Brain microvascular endothelial cell (primary cell): ENCODE results near the gene ERC2.

Experiments
- DNase-seq: peaks from one replicate; pipeline ENCODE4 v3.0.0-alpha.2; 2020
- H3K27ac ChIP-seq: fragments of 250-450 bp; sonication (Bioruptor Pico); 2 replicates; pipeline ENCODE4 v1.5.1; 2020; ENCODE audit warnings: mild to moderate bottlenecking, moderate library complexity
- H3K27me3 ChIP-seq: fragments of 250-450 bp; sonication (Bioruptor Pico); replicated peaks from 2 replicates; pipeline ENCODE4 v1.5.1; 2020; ENCODE audit warnings: mild to moderate bottlenecking
- H3K36me3 ChIP-seq: fragments of 250-450 bp; sonication (Bioruptor Pico); replicated peaks from 2 replicates; pipeline ENCODE4 v1.5.1; 2020; ENCODE audit warnings: mild to moderate bottlenecking
- H3K4me3 ChIP-seq: 2 replicates; pipeline ENCODE4 v1.5.1; 2011; ENCODE audit warnings: low read depth, mild to moderate bottlenecking, control low read depth, low read length, moderate library complexity
- CTCF ChIP-seq: IDR thresholded peaks from 2 replicates; pipeline ENCODE4 v1.5.1; 2011; ENCODE audit warnings: low read depth, mild to moderate bottlenecking, moderate library complexity, low read length, control low read depth, inconsistent platforms; ENCODE audit errors: missing control alignments
- in situ Hi-C: cut with HindIII; loops from 2 replicates; pipeline ENCODE4 v1.10.0; 2017; ENCODE audit warnings: low sequenced_read_pairs, low pct_ligation_motif_present

Gene ERC2

GRCh38 chr3:55782807-55783206 is 685.5 kb downstream of the ERC2 start:
- no peak overlapping the region for H3K27ac ChIP-seq
- in situ Hi-C loops, result no loop called here
- no peak for DNase-seq
- H3K4me3 ChIP-seq, result no peak overlapping the region
- no peak for TF ChIP-seq CTCF
- no peaks in the 10 kb centered on the region for H3K36me3 ChIP-seq
- H3K27me3 ChIP-seq, result no peaks in the 10 kb centered on the region

- Histone ChIP-seq H3K36me3 (no peaks in the 10 kb centered on the region), H3K27me3 (no peaks in the 10 kb centered on the region), H3K4me3 (no peak overlapping the region), H3K27ac (no peak overlapping the region)
- in situ Hi-C loops, result no loop called here
- DNase-seq, result no peak
- no peak for TF ChIP-seq CTCF
Measured at GRCh38 chr3:55782351-55782750, 685.9 kb downstream of the ERC2 start.

GRCh38 chr3:55780913-55781312 is 687.4 kb downstream of the ERC2 start:
- H3K4me3 ChIP-seq, result no peak overlapping the region
- H3K27ac ChIP-seq, result no peak overlapping the region
- in situ Hi-C loops, result no loop called here
- H3K36me3 ChIP-seq, result no peaks in the 10 kb centered on the region
- no peak for DNase-seq
- no peaks in the 10 kb centered on the region for H3K27me3 ChIP-seq
- TF ChIP-seq CTCF, result no peak

- in situ Hi-C loops, result no loop called here
- H3K27me3 ChIP-seq, result no peaks in the 10 kb centered on the region
- no peak for TF ChIP-seq CTCF
- no peak for DNase-seq
- H3K4me3 ChIP-seq, result no peak overlapping the region
- no peak overlapping the region for H3K27ac ChIP-seq
- H3K36me3 ChIP-seq, result no peaks in the 10 kb centered on the region
Measured at GRCh38 chr3:55779543-55779942, 688.7 kb downstream of the ERC2 start.

- H3K27me3 ChIP-seq, result no peaks in the 10 kb centered on the region
- no peak overlapping the region for H3K4me3 ChIP-seq
- in situ Hi-C loops, result no loop called here
- no peak for TF ChIP-seq CTCF
- DNase-seq, result no peak
- no peaks in the 10 kb centered on the region for H3K36me3 ChIP-seq
- H3K27ac ChIP-seq, result no peak overlapping the region
Measured at GRCh38 chr3:55775366-55776154, 692.7 kb downstream of the ERC2 start.

- no peaks in the 10 kb centered on the region for H3K36me3 ChIP-seq
- in situ Hi-C loops, result no loop called here
- no peaks in the 10 kb centered on the region for H3K27me3 ChIP-seq
- no peak overlapping the region for H3K27ac ChIP-seq
- no peak overlapping the region for H3K4me3 ChIP-seq
- no peak for DNase-seq
- no peak for TF ChIP-seq CTCF
Measured at GRCh38 chr3:55774856-55775255, 693.4 kb downstream of the ERC2 start.
